IPS-18c (cell line): ENCODE results near the gene ADTRP.
"Not testable (repeated sequence)": the region's sequence is repeated elsewhere in the genome, so short reads cannot be mapped to it uniquely, and the experiment has no call there.

Experiments
- H3K4me3 ChIP-seq: 2 replicates; pipeline ENCODE4 v1.7.0; 2013; ENCODE audit warnings: low read depth, mild to moderate bottlenecking, low read length, moderate library complexity; ENCODE audit not compliant: insufficient read depth
- H3K9me3 ChIP-seq: one replicate; pipeline ENCODE4 v1.6.1; 2013; ENCODE audit warnings: mild to moderate bottlenecking, low read length, moderate library complexity; ENCODE audit not compliant: control insufficient read depth, insufficient read depth

Gene ADTRP

GRCh38 chr6:11806561-11807317 lies 28.1 kb upstream of the ADTRP start:
- no peak overlapping the region for H3K4me3 ChIP-seq

GRCh38 chr6:11805259-11806053 lies 26.9 kb upstream of the ADTRP start:
- Histone ChIP-seq H3K9me3 (no peaks in the 10 kb centered on the region), H3K4me3 (peak overlapping the region; percentile 20)

More at GRCh38 chr6:11806561-11807317, 28.1 kb upstream of the ADTRP start:
- H3K9me3 ChIP-seq = no peaks in the 10 kb centered on the region

DNA sequence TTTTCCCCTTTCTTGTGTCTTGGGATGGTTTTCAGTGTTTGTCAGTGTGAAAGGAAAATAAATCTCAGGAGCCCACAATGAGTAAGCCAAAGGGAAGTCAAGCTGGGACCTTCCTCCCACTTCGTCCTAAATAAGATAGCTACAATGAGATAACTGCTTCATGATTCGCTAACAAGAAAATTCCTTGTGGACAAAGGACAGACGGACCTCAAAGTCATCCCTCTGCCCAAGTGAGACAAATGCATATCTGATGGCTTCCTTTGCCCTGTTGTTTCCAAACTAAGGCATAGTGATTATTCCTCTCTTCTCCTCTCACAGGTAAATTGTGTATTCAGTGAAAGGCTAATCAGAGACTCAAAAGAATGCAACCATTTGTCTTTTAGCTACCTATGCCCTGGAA lies 26.1 kb upstream of the ADTRP start:
- Histone ChIP-seq H3K9me3 (no peaks in the 10 kb centered on the region), H3K4me3 (no peak overlapping the region)

GRCh38 chr6:11804135-11804534 lies 25.5 kb upstream of the ADTRP start:
- Histone ChIP-seq H3K4me3 (no peak overlapping the region), H3K9me3 (no peaks in the 10 kb centered on the region)

GRCh38 chr6:11803591-11803971 lies 25.0 kb upstream of the ADTRP start:
- Histone ChIP-seq H3K4me3 (no peak overlapping the region), H3K9me3 (no peaks in the 10 kb centered on the region)

GRCh38 chr6:11802886-11803590 lies 24.4 kb upstream of the ADTRP start:
- no peaks in the 10 kb centered on the region for H3K9me3 ChIP-seq
- H3K4me3 ChIP-seq = no peak overlapping the region

GRCh38 chr6:11800531-11800930 lies 21.9 kb upstream of the ADTRP start:
- H3K9me3 ChIP-seq = not testable (repeated sequence)

DNA sequence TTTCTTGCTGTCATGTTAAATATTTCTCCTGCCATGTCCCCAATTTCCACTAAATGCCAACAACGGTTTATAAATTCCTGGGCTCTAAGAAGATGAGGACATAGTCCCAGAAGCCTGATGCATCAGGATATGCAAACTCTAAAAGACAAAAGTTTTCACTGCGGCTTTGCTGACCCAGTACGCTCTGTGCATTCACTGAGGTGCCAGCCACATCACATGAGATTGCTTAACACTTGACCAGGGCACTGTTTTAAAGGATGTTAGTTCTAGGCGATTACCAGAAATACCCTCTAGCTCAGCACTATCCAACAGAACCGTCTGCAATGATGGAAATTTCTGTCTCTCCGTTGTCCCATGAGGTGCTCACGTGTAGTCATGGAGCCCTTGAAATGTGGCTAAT lies 19.9 kb upstream of the ADTRP start:
- Histone ChIP-seq H3K9me3 (no peaks in the 10 kb centered on the region), H3K4me3 (no peak overlapping the region)

More at GRCh38 chr6:11800531-11800930, 21.9 kb upstream of the ADTRP start:
- H3K4me3 ChIP-seq = not testable (repeated sequence)

- Histone ChIP-seq H3K4me3 (no peak overlapping the region), H3K9me3 (no peaks in the 10 kb centered on the region)
These were observed 19.5 kb upstream of the ADTRP start for GRCh38 chr6:11798096-11798495.

DNA sequence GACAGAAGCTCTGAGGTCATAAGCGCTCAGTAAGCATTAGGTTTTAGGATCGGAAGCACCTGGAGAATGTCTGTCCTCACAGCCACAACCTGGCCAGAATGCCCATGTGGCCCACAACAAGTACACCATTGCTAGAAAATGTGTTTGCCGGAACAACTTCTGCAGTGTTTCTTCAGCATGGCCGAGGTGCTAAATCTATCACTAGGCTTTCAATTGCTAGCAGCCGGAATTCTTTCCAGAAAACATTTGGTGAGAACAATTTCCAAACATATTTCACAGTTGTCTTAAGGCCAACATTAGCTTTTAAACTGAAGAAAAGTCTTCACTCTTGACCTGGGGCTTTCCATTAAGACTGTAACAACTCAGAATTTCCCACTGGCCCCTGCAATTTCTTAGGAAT lies 18.2 kb upstream of the ADTRP start:
- no peaks in the 10 kb centered on the region for H3K9me3 ChIP-seq

DNA sequence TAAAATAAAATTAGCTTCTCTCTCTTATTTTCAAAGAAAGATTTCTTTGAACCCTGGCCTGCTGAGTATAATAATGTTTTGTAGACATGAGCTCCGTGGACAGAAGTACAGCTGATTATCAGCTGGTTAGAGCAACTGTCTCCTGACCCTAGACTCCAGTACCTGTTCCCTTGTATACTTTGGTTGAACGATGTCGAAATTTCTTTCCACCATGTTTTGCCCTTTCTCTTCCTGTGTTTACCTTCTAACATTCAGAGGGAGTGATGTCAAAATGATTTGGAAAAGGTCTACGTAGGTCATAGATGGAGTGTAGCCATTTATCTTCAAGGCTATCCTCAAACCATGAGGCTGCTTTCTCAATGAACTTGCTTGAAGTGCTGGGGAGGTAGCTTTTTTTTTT lies 16.8 kb upstream of the ADTRP start:
- Histone ChIP-seq H3K4me3 (no peak overlapping the region), H3K9me3 (no peaks in the 10 kb centered on the region)

More for the DNA sequence above, 18.2 kb upstream of the ADTRP start:
- no peak overlapping the region for H3K4me3 ChIP-seq

GRCh38 chr6:11793277-11793676 lies 14.7 kb upstream of the ADTRP start:
- Histone ChIP-seq H3K4me3 (no peak overlapping the region), H3K9me3 (no peaks in the 10 kb centered on the region)

GRCh38 chr6:11791354-11792107 lies 12.9 kb upstream of the ADTRP start:
- Histone ChIP-seq H3K9me3 (no peaks in the 10 kb centered on the region), H3K4me3 (no peak overlapping the region)

GRCh38 chr6:11789744-11790143 lies 11.1 kb upstream of the ADTRP start:
- Histone ChIP-seq H3K4me3 (no peak overlapping the region), H3K9me3 (peaks cover 2% of the 10 kb centered on the region)

GRCh38 chr6:11788043-11788442 lies 9.4 kb upstream of the ADTRP start:
- H3K4me3 ChIP-seq = no peak overlapping the region
- peaks cover 2% of the 10 kb centered on the region for H3K9me3 ChIP-seq

- H3K9me3 ChIP-seq = peaks cover 2% of the 10 kb centered on the region
- no peak overlapping the region for H3K4me3 ChIP-seq
These were observed 7.4 kb upstream of the ADTRP start for GRCh38 chr6:11785774-11786579.
